WTC11 (cell line): ENCODE results near the gene SIRT2. TPM values are rescaled to one million over a fixed set of nuclear protein-coding genes. Genes with fewer than 3 reads are reported as not detected.
"Not testable (repeated sequence)": the region's sequence is repeated elsewhere in the genome, so short reads cannot be mapped to it uniquely, and the experiment has no call there.

Source experiments
- ATAC-seq: fragments of 200-7000 bp; cut with Tn5 transposase; 2 replicates; pipeline ENCODE4 v1.10.0; 2021; ENCODE audit warnings: mild to moderate bottlenecking, moderate library complexity
- CTCF ChIA-PET: fragments of 300-600 bp; sonication (Branson Sonifier 250); formaldehyde crosslinking; loops from one replicate; lab custom pipeline; 2021; ENCODE audit warnings: antibody characterized with exemption; lab: Charles Lee
- POLR2A ChIA-PET: fragments of 350-600 bp; sonication (Branson Sonifier 250); formaldehyde crosslinking; loops from one replicate; lab custom pipeline; 2021; ENCODE audit warnings: antibody characterized with exemption; lab: Charles Lee
- DNase-seq: peaks from one replicate; pipeline ENCODE4 v3.0.0; 2021; ENCODE audit warnings: low spot score
- H3K27ac Mint-ChIP-seq: 2 replicates; pipeline ENCODE4 v1.8.0; 2021; ENCODE audit warnings: mixed read lengths
- H3K27me3 Mint-ChIP-seq: 2 replicates; pipeline ENCODE4 v1.8.0; 2021; ENCODE audit warnings: low read depth, mild to moderate bottlenecking, moderate library complexity, mixed read lengths
- H3K36me3 Mint-ChIP-seq: 2 replicates; pipeline ENCODE4 v1.8.0; 2021; ENCODE audit warnings: mixed read lengths
- H3K4me1 Mint-ChIP-seq: 2 replicates; pipeline ENCODE4 v1.8.0; 2022; ENCODE audit warnings: mixed read lengths
- H3K4me3 Mint-ChIP-seq: 2 replicates; pipeline ENCODE4 v1.8.0; 2021; ENCODE audit warnings: mild to moderate bottlenecking, moderate library complexity, mixed read lengths
- H3K9me3 Mint-ChIP-seq: 2 replicates; pipeline ENCODE4 v1.8.0; 2021; ENCODE audit warnings: mixed read lengths
- AR ChIP-seq: fragments of 250-450 bp; sonication (Bioruptor Pico); IDR thresholded peaks from 2 replicates; pipeline ENCODE4 v1.9.0; 2021; ENCODE audit warnings: mild to moderate bottlenecking
- ATF2 ChIP-seq: sonication (generic); formaldehyde crosslinking; IDR thresholded peaks from 2 replicates; pipeline ENCODE4 v1.8.1; 2022; ENCODE audit warnings: low read depth, missing genetic modification reagents, borderline replicate concordance
- ELF4 ChIP-seq: sonication (generic); formaldehyde crosslinking; IDR thresholded peaks from 2 replicates; pipeline ENCODE4 v1.8.1; 2022; ENCODE audit warnings: low read depth, mild to moderate bottlenecking, moderate library complexity, missing genetic modification reagents
- ETV6 ChIP-seq: sonication (generic); formaldehyde crosslinking; IDR thresholded peaks from 2 replicates; pipeline ENCODE4 v1.8.1; 2022; ENCODE audit warnings: mild to moderate bottlenecking, missing genetic modification reagents
- GABPB1 ChIP-seq: sonication (generic); formaldehyde crosslinking; IDR thresholded peaks from 2 replicates; pipeline ENCODE4 v1.8.1; 2023; ENCODE audit warnings: mild to moderate bottlenecking, missing genetic modification reagents
- HMGA2 ChIP-seq: fragments of 250-450 bp; sonication (Bioruptor Pico); IDR thresholded peaks from 2 replicates; pipeline ENCODE4 v1.4.0; 2021; ENCODE audit warnings: mild to moderate bottlenecking, moderate library complexity
- IRF1 ChIP-seq: sonication (generic); formaldehyde crosslinking; IDR thresholded peaks from 2 replicates; pipeline ENCODE4 v1.8.0; 2023; ENCODE audit warnings: missing genetic modification reagents
- JUN ChIP-seq: sonication (generic); formaldehyde crosslinking; IDR thresholded peaks from 2 replicates; pipeline ENCODE4 v1.8.0; 2023; ENCODE audit warnings: mild to moderate bottlenecking, missing genetic modification reagents
- MLX ChIP-seq: sonication (generic); formaldehyde crosslinking; IDR thresholded peaks from 2 replicates; pipeline ENCODE4 v1.8.1; 2023; ENCODE audit warnings: mild to moderate bottlenecking, missing genetic modification reagents, moderate library complexity
- MXD4 ChIP-seq: fragments of 250-450 bp; sonication (Bioruptor Pico); IDR thresholded peaks from 2 replicates; pipeline ENCODE4 v1.8.0; 2021; ENCODE audit warnings: mild to moderate bottlenecking, moderate library complexity, borderline replicate concordance
- MYBL2 ChIP-seq: sonication (generic); formaldehyde crosslinking; IDR thresholded peaks from 2 replicates; pipeline ENCODE4 v1.8.1; 2023; ENCODE audit warnings: mild to moderate bottlenecking, moderate library complexity, missing genetic modification reagents
- NFATC4 ChIP-seq: fragments of 250-450 bp; sonication (Bioruptor Pico); IDR thresholded peaks from 2 replicates; pipeline ENCODE4 v1.9.0; 2021; ENCODE audit warnings: mild to moderate bottlenecking
- NFE2L1 ChIP-seq: sonication (generic); formaldehyde crosslinking; IDR thresholded peaks from 2 replicates; pipeline ENCODE4 v1.8.1; 2023; ENCODE audit warnings: missing genetic modification reagents
- NR1H2 ChIP-seq: sonication (generic); formaldehyde crosslinking; IDR thresholded peaks from 2 replicates; pipeline ENCODE4 v1.9.0; 2021; ENCODE audit warnings: mild to moderate bottlenecking, moderate library complexity, missing genetic modification reagents
- PREB ChIP-seq: sonication (generic); formaldehyde crosslinking; IDR thresholded peaks from 2 replicates; pipeline ENCODE4 v1.8.1; 2022; ENCODE audit warnings: mild to moderate bottlenecking, missing genetic modification reagents, moderate library complexity, borderline replicate concordance
- PRRX2 ChIP-seq: fragments of 250-450 bp; sonication (Bioruptor Pico); IDR thresholded peaks from 2 replicates; pipeline ENCODE4 v1.8.0; 2021; ENCODE audit warnings: mild to moderate bottlenecking
- RELA ChIP-seq: sonication (generic); formaldehyde crosslinking; IDR thresholded peaks from 2 replicates; pipeline ENCODE4 v1.8.1; 2022; ENCODE audit warnings: missing genetic modification reagents, mild to moderate bottlenecking, borderline replicate concordance
- SMAD3 ChIP-seq: sonication (generic); formaldehyde crosslinking; IDR thresholded peaks from 2 replicates; pipeline ENCODE4 v1.8.0; 2022; ENCODE audit warnings: missing genetic modification reagents, mild to moderate bottlenecking, borderline replicate concordance
- TEAD1 ChIP-seq: sonication (generic); formaldehyde crosslinking; IDR thresholded peaks from 2 replicates; pipeline ENCODE4 v1.8.0; 2022; ENCODE audit warnings: mild to moderate bottlenecking, missing genetic modification reagents
- TP53 ChIP-seq: sonication (generic); formaldehyde crosslinking; IDR thresholded peaks from 2 replicates; pipeline ENCODE4 v1.8.1; 2023; ENCODE audit warnings: mild to moderate bottlenecking, missing genetic modification reagents
- ZBTB21 ChIP-seq: sonication (generic); formaldehyde crosslinking; IDR thresholded peaks from 2 replicates; pipeline ENCODE4 v1.8.1; 2023; ENCODE audit warnings: mild to moderate bottlenecking, missing genetic modification reagents, borderline replicate concordance
- ZNF121 ChIP-seq: sonication (generic); formaldehyde crosslinking; IDR thresholded peaks from 2 replicates; pipeline ENCODE4 v1.8.0; 2023; ENCODE audit warnings: missing genetic modification reagents
- ZNF138 ChIP-seq: sonication (generic); formaldehyde crosslinking; conservative IDR thresholded peaks from 2 replicates; pipeline ENCODE4 v1.8.1; 2022; ENCODE audit warnings: mild to moderate bottlenecking, moderate library complexity, missing genetic modification reagents
- ZNF219 ChIP-seq: sonication (generic); formaldehyde crosslinking; IDR thresholded peaks from 2 replicates; pipeline ENCODE4 v1.8.0; 2023; ENCODE audit warnings: missing genetic modification reagents, mild to moderate bottlenecking, borderline replicate concordance
- ZNF263 ChIP-seq: sonication (generic); formaldehyde crosslinking; IDR thresholded peaks from 2 replicates; pipeline ENCODE4 v1.8.1; 2022; ENCODE audit warnings: low read depth, mild to moderate bottlenecking, moderate library complexity, missing genetic modification reagents
- ZNF512 ChIP-seq: sonication (generic); formaldehyde crosslinking; IDR thresholded peaks from 2 replicates; pipeline ENCODE4 v1.8.1; 2022; ENCODE audit warnings: missing genetic modification reagents, borderline replicate concordance
- total RNA-seq: library from RNA; stranded (reverse); gene quantifications from 3 replicates; pipeline ENCODE4 v1.2.3, GENCODE V29; 2021

SIRT2 gene
- total RNA-seq, 1 experiment from 2014 or later = 9.5 TPM

GRCh38 chr19:38861368-38861767 lies 38.0 kb downstream of the SIRT2 start:
- Mint-ChIP-seq H3K27me3 (peaks cover 12% of the 10 kb centered on the region), H3K27ac (no peak overlapping the region), H3K4me1 (no peaks in the 10 kb centered on the region), H3K9me3 (peaks cover 5% of the 10 kb centered on the region), H3K4me3 (no peak overlapping the region), H3K36me3 (peaks cover 5% of the 10 kb centered on the region)
- TF ChIP-seq JUN (CRISPR knock-in tag) = no peak
- TF ChIP-seq ELF4 (CRISPR knock-in tag) = no peak
- no peak for TF ChIP-seq MYBL2 (CRISPR knock-in tag)
- TF ChIP-seq RELA = no peak
- no peak for TF ChIP-seq TEAD1 (CRISPR knock-in tag)
- TF ChIP-seq GABPB1 (CRISPR knock-in tag) = no peak
- no peak for TF ChIP-seq ATF2 (CRISPR knock-in tag)
- no peak for TF ChIP-seq NFE2L1 (CRISPR knock-in tag)
- TF ChIP-seq NR1H2 = no peak
- TF ChIP-seq ZNF138 (CRISPR knock-in tag) = no peak
- no peak for TF ChIP-seq ZNF263 (CRISPR knock-in tag)
- no peak for TF ChIP-seq ZNF121 (CRISPR knock-in tag)
- TF ChIP-seq TP53 (CRISPR knock-in tag) = no peak
- TF ChIP-seq PRRX2 = no peak
- TF ChIP-seq ZNF512 (CRISPR knock-in tag) = no peak
- ChIA-PET POLR2A (no interaction called here), CTCF (interaction anchor here (1.2 to 1.6 kb wide), 2 partner anchors 8 to 12 kb away, joined by 3 to 6 read pairs; no protein-coding TSS in a partner anchor)
- DNase-seq (no peak), ATAC-seq (no peak)

GRCh38 chr19:38859631-38860204 lies 39.7 kb downstream of the SIRT2 start:
- Mint-ChIP-seq H3K27me3 (peaks cover 18% of the 10 kb centered on the region), H3K9me3 (peaks cover 12% of the 10 kb centered on the region), H3K36me3 (peaks cover 13% of the 10 kb centered on the region)
- POLR2A ChIA-PET, CTCF ChIA-PET, H3K4me1 Mint-ChIP-seq, ATAC-seq, H3K27ac Mint-ChIP-seq, DNase-seq, H3K4me3 Mint-ChIP-seq: not testable (repeated sequence)

- H3K4me3 Mint-ChIP-seq = no peak overlapping the region
- DNase-seq (no peak), ATAC-seq (no peak)
- H3K36me3 Mint-ChIP-seq = peaks cover 13% of the 10 kb centered on the region
- peaks cover 18% of the 10 kb centered on the region for H3K27me3 Mint-ChIP-seq
- no peak overlapping the region for H3K27ac Mint-ChIP-seq
- ChIA-PET CTCF (no interaction called here), POLR2A (no interaction called here)
- H3K4me1 Mint-ChIP-seq = peaks cover 6% of the 10 kb centered on the region
- peaks cover 12% of the 10 kb centered on the region for H3K9me3 Mint-ChIP-seq
- TF ChIP-seq MLX (no peak), PREB (CRISPR knock-in tag) (no peak), ELF4 (CRISPR knock-in tag) (no peak), AR (CRISPR knock-in tag) (no peak), ZBTB21 (no peak), IRF1 (CRISPR knock-in tag) (no peak), SMAD3 (CRISPR knock-in tag) (no peak), MXD4 (CRISPR knock-in tag) (no peak), NFATC4 (CRISPR knock-in tag) (no peak), HMGA2 (CRISPR knock-in tag) (no peak), ETV6 (no peak), ZNF219 (CRISPR knock-in tag) (no peak)
These were observed 42.6 kb downstream of the SIRT2 start for GRCh38 chr19:38856813-38857212.
